ENCODE data around the gene GNB1L. TPM values are rescaled to one million over a fixed set of nuclear protein-coding genes. Genes with fewer than 3 reads are reported as not detected.

The GNB1L gene
- total and polyA plus RNA-seq, 9 of the 15 experiments (the other 6 are each of a cell fraction or from before 2014, with no cell fraction given): 0.56 to 50.5 (median 10.2) TPM

GRCh38 chr22:19846620-19847344 lies 7.9 kb downstream of the GNB1L start:
- in situ Hi-C loops (cut with MboI) (no loop called here), intact Hi-C loops (cut with micrococcal nuclease) (no loop called here)
- ATAC-seq (no peak), FAIRE-seq (no peak), DNase-seq (ENCODE audit: extremely low read depth in 1 of 4, low spot score in 3 of 4) (peak in 1 of 4 experiments; percentile 50)
- peaks cover 5% of the 10 kb centered on the region; the same call in 1 of the 2 replicates for H3K9me3 ChIP-seq (replicated peaks; ENCODE audit: control insufficient read depth, insufficient read depth, low read depth, low read length)
- no peak overlapping the region for H2AFZ ChIP-seq (ENCODE audit: low read depth, low read length)
- H3K27me3 ChIP-seq (ENCODE audit: control insufficient read depth in 2 of 2, insufficient read depth in 2 of 2, low read length in 2 of 2): no peaks in the 10 kb centered on the region
- H3K36me3 ChIP-seq (ENCODE audit: control insufficient read depth, insufficient read depth, low read length): peaks cover 44% of the 10 kb centered on the region
- no peak overlapping the region for H3K4me3 ChIP-seq
- no peak overlapping the region for H3K27ac ChIP-seq (ENCODE audit: extremely low read depth, low read depth, low read length)
- peak; percentile 84 for TF ChIP-seq POLR2AphosphoS2 (IDR thresholded peaks at IDR 0.05; ENCODE audit: low read length)
- TF ChIP-seq ERF (CRISPR knock-in tag; IDR thresholded peaks at IDR 0.05): 0 out of 2 replicates have a peak, but pooled peaks have one; percentile 43
- peak; percentile 48 for TF ChIP-seq SETDB1 (IDR thresholded peaks at IDR 0.05; ENCODE audit: low read length)
- TF ChIP-seq CAMTA2 (CRISPR knock-in tag; conservative IDR thresholded peaks at IDR 0.05): 0 out of 2 replicates have a peak, but pooled peaks have one; percentile 2
- TF ChIP-seq CBX3 (IDR thresholded peaks at IDR 0.05; ENCODE audit: borderline replicate concordance in 1 of 2, low read length in 2 of 2): peak in 1 of 2 experiments; percentile 80; a peak in 2 of 3 replicates
- TF ChIP-seq ZNF764 (CRISPR knock-in tag; IDR thresholded peaks at IDR 0.05; ENCODE audit: low read depth): peak; percentile 46; the same call in 1 of the 2 replicates
- no peak for TF ChIP-seq OTX1 (CRISPR knock-in tag; IDR thresholded peaks at IDR 0.05)
- TF ChIP-seq PCBP2 (IDR thresholded peaks at IDR 0.05; ENCODE audit: low read depth, low read length, poor library complexity, severe bottlenecking): no peak
- TF ChIP-seq PRPF4 (IDR thresholded peaks at IDR 0.05; ENCODE audit: insufficient read depth, low read depth, low read length, poor library complexity, severe bottlenecking): no peak
- no peak for TF ChIP-seq FOSL1 (tag; conservative IDR thresholded peaks at IDR 0.05)
- TF ChIP-seq GABPB2 (CRISPR knock-in tag; conservative IDR thresholded peaks at IDR 0.05): peak; percentile 63; the same call in 1 of the 2 replicates
- TF ChIP-seq HOXB6 (CRISPR knock-in tag; IDR thresholded peaks at IDR 0.05; ENCODE audit: borderline replicate concordance): no peak
- 0 out of 2 replicates have a peak, but pooled peaks have one; percentile 9 for TF ChIP-seq ZNF165 (CRISPR knock-in tag; IDR thresholded peaks at IDR 0.05; ENCODE audit: borderline replicate concordance)
- TF ChIP-seq HDAC6 (IDR thresholded peaks at IDR 0.05; ENCODE audit: low read depth, low read length): peak; percentile 92; the same call in 1 of the 2 replicates
- TF ChIP-seq TAF15 (IDR thresholded peaks at IDR 0.05; ENCODE audit: low read depth, low read length): 0 out of 2 replicates have a peak, but pooled peaks have one; percentile 48
- no peak for TF ChIP-seq FOXP1 (CRISPR knock-in tag; IDR thresholded peaks at IDR 0.05)
- peak; percentile 77 for TF ChIP-seq ZNF280B (CRISPR knock-in tag; IDR thresholded peaks at IDR 0.05)
- ChIA-PET POLR2A (interaction anchor here (0.5 to 13.6 kb wide), 14 partner anchors 8 to 342 kb away, joined by 3 to 247 read pairs (median 4); partner anchors contain the start of genes GNB1L and RTL10), CTCF (ENCODE audit: low intra/inter-chr PET ratio) (no interaction called here)
- peaks cover 0 to 68% of the 10 kb centered on the region in 2 experiments; a peak in 3 of 5 replicates for H3K4me1 ChIP-seq (replicated peaks in 1 of 2; ENCODE audit: control insufficient read depth in 2 of 2, insufficient read depth in 2 of 2, low read length in 2 of 2)
- H3K9ac ChIP-seq (ENCODE audit: insufficient read depth in 1 of 2, low read depth in 2 of 2, low read length in 2 of 2): peak overlapping the region in 1 of 2 experiments; percentile 21; a peak in 2 of 4 replicates
- H3K79me2 ChIP-seq (ENCODE audit: control insufficient read depth, insufficient read depth, low read length): peaks cover 30% of the 10 kb centered on the region
- H4K20me1 ChIP-seq (replicated peaks; ENCODE audit: control insufficient read depth, insufficient read depth, low read length): peaks cover 49% of the 10 kb centered on the region
- BruUV-seq (replicated peaks): no TSS peak
- no peak overlapping the region for H3K4me2 ChIP-seq (ENCODE audit: insufficient read depth, low read length)
- peaks cover 17% of the 10 kb centered on the region for H3K9me1 ChIP-seq (ENCODE audit: control insufficient read depth, insufficient read depth, low read length)
- WGBS (ENCODE audit: insufficient coverage, low coverage, missing lambda C conversion rate): 74% methylated on average over 9 of the region's 9 CpGs
